HG03066 (cell line): ENCODE results near the gene TOLLIP.
"Not testable (repeated sequence)": the region's sequence is repeated elsewhere in the genome, so short reads cannot be mapped to it uniquely, and the experiment has no call there.

ENCODE experiments used
- ATAC-seq: cut with Tn5 transposase; IDR thresholded peaks from one replicate; pipeline ENCODE4 v1.9.1; 2021; ENCODE audit warnings: low read depth; ENCODE audit not compliant: unreplicated experiment

TOLLIP gene

GRCh38 chr11:1309498-1310317, at the start of gene TOLLIP:
TSS of gene TOLLIP (minus strand) at chr11:1309632. CDS start at chr11:1309498, 134 bp downstream.
- peak; percentile 65 for ATAC-seq

GRCh38 chr11:1358931-1359330, 49.5 kb upstream of the TOLLIP start:
- not testable (repeated sequence) for ATAC-seq

GRCh38 chr11:1358286-1358685, 48.9 kb upstream of the TOLLIP start:
- ATAC-seq: no peak

GRCh38 chr11:1356478-1356960, 47.1 kb upstream of the TOLLIP start:
- ATAC-seq: no peak

- no peak for ATAC-seq
These were observed 46.6 kb upstream of the TOLLIP start for GRCh38 chr11:1356007-1356435.

GRCh38 chr11:1354125-1354938, 44.9 kb upstream of the TOLLIP start:
- ATAC-seq: no peak

- ATAC-seq: no peak
These were observed 44.1 kb upstream of the TOLLIP start for GRCh38 chr11:1353383-1354124.

- ATAC-seq: no peak
These were observed 43.4 kb upstream of the TOLLIP start for GRCh38 chr11:1352696-1353382.

- no peak for ATAC-seq
These were observed 42.0 kb upstream of the TOLLIP start for GRCh38 chr11:1351278-1351937.

- ATAC-seq: no peak
These were observed 40.8 kb upstream of the TOLLIP start for GRCh38 chr11:1350086-1350725.

GRCh38 chr11:1349327-1350041, 40.1 kb upstream of the TOLLIP start:
- no peak for ATAC-seq

- ATAC-seq: no peak
These were observed 39.4 kb upstream of the TOLLIP start for GRCh38 chr11:1348796-1349326.

- no peak for ATAC-seq
These were observed 38.8 kb upstream of the TOLLIP start for GRCh38 chr11:1348146-1348795.

GRCh38 chr11:1347411-1347999, 38.1 kb upstream of the TOLLIP start:
- ATAC-seq: not testable (repeated sequence)

GRCh38 chr11:1346669-1347390, 37.4 kb upstream of the TOLLIP start:
- no peak for ATAC-seq

- no peak for ATAC-seq
These were observed 36.5 kb upstream of the TOLLIP start for GRCh38 chr11:1345737-1346513.
